ENCODE data around the gene DGKD.

DNA sequence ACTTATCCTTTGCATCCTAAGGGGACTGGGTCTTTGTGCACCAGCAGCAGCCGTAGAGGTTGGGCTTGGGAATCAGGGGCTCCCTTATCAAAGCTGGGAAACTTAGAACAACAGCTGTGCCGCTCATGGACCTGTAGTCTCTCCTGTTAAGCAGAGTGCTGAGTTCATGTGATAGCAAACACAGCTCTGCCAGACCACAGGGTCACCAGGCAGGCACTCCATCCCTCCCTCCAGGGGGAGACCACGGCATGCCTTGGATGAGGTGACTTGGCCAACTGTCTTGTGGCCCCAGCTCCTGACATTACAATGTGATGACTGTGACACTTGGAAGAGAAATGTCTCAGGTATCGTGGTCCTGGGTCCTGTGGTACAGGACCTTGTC lies 60.0 kb downstream of the DGKD start:
- TF ChIP-seq, protein P1, sequence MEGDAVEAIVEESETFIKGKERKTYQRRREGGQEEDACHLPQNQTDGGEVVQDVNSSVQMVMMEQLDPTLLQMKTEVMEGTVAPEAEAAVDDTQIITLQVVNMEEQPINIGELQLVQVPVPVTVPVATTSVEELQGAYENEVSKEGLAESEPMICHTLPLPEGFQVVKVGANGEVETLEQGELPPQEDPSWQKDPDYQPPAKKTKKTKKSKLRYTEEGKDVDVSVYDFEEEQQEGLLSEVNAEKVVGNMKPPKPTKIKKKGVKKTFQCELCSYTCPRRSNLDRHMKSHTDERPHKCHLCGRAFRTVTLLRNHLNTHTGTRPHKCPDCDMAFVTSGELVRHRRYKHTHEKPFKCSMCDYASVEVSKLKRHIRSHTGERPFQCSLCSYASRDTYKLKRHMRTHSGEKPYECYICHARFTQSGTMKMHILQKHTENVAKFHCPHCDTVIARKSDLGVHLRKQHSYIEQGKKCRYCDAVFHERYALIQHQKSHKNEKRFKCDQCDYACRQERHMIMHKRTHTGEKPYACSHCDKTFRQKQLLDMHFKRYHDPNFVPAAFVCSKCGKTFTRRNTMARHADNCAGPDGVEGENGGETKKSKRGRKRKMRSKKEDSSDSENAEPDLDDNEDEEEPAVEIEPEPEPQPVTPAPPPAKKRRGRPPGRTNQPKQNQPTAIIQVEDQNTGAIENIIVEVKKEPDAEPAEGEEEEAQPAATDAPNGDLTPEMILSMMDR (conservative IDR thresholded peaks at IDR 0.05 in 1 of 2, IDR thresholded peaks at IDR 0.05 in 1 of 2; ENCODE audit: low read depth in 1 of 2, low read length in 2 of 2): no peak
- TF ChIP-seq EZH2 (IDR thresholded peaks at IDR 0.05; ENCODE audit: low read length, missing control alignments): no peak

All from fibroblast of lung (primary cell).